Hepatocyte (in vitro differentiated cells): Measurements from ENCODE around the gene CD300A. TPM values are rescaled to one million over a fixed set of nuclear protein-coding genes. Genes with fewer than 3 reads are reported as not detected.
"Not testable (repeated sequence)": the region's sequence is repeated elsewhere in the genome, so short reads cannot be mapped to it uniquely, and the experiment has no call there.

Experiments used
- DNase-seq: peaks from one replicate; pipeline ENCODE4 v3.0.0-alpha.2; 2016; ENCODE audit warnings: low spot score
- H2AFZ ChIP-seq: fragments of 200-600 bp; sonication (generic); 2 replicates; pipeline ENCODE4 v1.6.0; 2016; ENCODE audit warnings: antibody characterized with exemption, mild to moderate bottlenecking
- H3K27ac ChIP-seq: fragments of 200-600 bp; sonication (generic); 2 replicates; pipeline ENCODE4 v1.5.1; 2016; ENCODE audit warnings: mild to moderate bottlenecking
- H3K27me3 ChIP-seq: fragments of 200-600 bp; sonication (generic); 2 replicates; pipeline ENCODE4 v1.6.1; 2016
- H3K36me3 ChIP-seq: fragments of 200-600 bp; sonication (generic); replicated peaks from 2 replicates; pipeline ENCODE4 v1.5.1; 2016; ENCODE audit warnings: low read depth; ENCODE audit not compliant: insufficient read depth
- H3K4me1 ChIP-seq: fragments of 200-600 bp; sonication (generic); 2 replicates; pipeline ENCODE4 v1.5.1; 2016; ENCODE audit warnings: mild to moderate bottlenecking, moderate library complexity; ENCODE audit not compliant: insufficient read depth
- H3K4me2 ChIP-seq: fragments of 200-600 bp; sonication (generic); 2 replicates; pipeline ENCODE4 v1.6.0; 2016
- H3K4me3 ChIP-seq: fragments of 200-600 bp; sonication (generic); 2 replicates; pipeline ENCODE4 v1.5.1; 2016; ENCODE audit warnings: mild to moderate bottlenecking
- H3K79me2 ChIP-seq: fragments of 200-600 bp; sonication (generic); 2 replicates; pipeline ENCODE4 v1.6.0; 2017; ENCODE audit warnings: mild to moderate bottlenecking
- H3K9me2 ChIP-seq: fragments of 200-600 bp; sonication (generic); replicated peaks from 2 replicates; pipeline ENCODE4 v1.6.0; 2017; ENCODE audit warnings: mild to moderate bottlenecking; ENCODE audit not compliant: insufficient read depth
- H3K9me3 ChIP-seq: fragments of 200-600 bp; sonication (generic); 2 replicates; pipeline ENCODE4 v1.5.1; 2016; ENCODE audit warnings: low read depth, mild to moderate bottlenecking
- H4K20me1 ChIP-seq: fragments of 200-600 bp; sonication (generic); 2 replicates; pipeline ENCODE4 v1.6.0; 2016; ENCODE audit warnings: mild to moderate bottlenecking; ENCODE audit not compliant: insufficient read depth, poor library complexity, severe bottlenecking
- CTCF ChIP-seq: fragments of 200-600 bp; sonication (generic); IDR thresholded peaks from 2 replicates; pipeline ENCODE4 v1.5.1; 2016; ENCODE audit warnings: antibody characterized with exemption, mild to moderate bottlenecking; ENCODE audit not compliant: poor library complexity
- EZH2 ChIP-seq: fragments of 200-600 bp; sonication (generic); IDR thresholded peaks from 2 replicates; pipeline ENCODE4 v1.6.1; 2016; ENCODE audit warnings: antibody characterized with exemption, mild to moderate bottlenecking, borderline replicate concordance
- EZH2phosphoT487 ChIP-seq: fragments of 200-600 bp; sonication (generic); IDR thresholded peaks from one replicate; pipeline ENCODE4 v1.6.1; 2018; ENCODE audit warnings: antibody characterized with exemption, mild to moderate bottlenecking, low read depth, moderate library complexity; ENCODE audit not compliant: unreplicated experiment, severe bottlenecking
- WGBS: methylation state at CpG from one replicate; pipeline ENCODE4 v1.1.6; 2016; ENCODE audit warnings: low lambda C conversion rate; ENCODE audit errors: missing lambda C conversion rate; 5-methylcytosine and 5-hydroxymethylcytosine counted together
- polyA plus RNA-seq: library from polyadenylated mRNA; unstranded; fragments of >200 nt; fragmentation: Nextera tagmentation; extraction: Ambion mirVana; gene quantifications from 2 replicates; pipeline ENCODE4 v1.2.1, GENCODE V29; 2016
- total RNA-seq: library from RNA; depleted of rRNA; stranded (reverse); fragments of >200 nt; gene quantifications from 2 replicates; pipeline ENCODE4 v1.2.3, GENCODE V29; 2014

CD300A gene
- total and polyA plus RNA-seq, 2 experiments from 2014 or later: 0.22 to 1.1 TPM

GRCh38 chr17:74485022-74485743, 18.7 kb downstream of the CD300A start:
- Histone ChIP-seq H3K27me3 (no peaks in the 10 kb centered on the region), H3K9me2 (no peaks in the 10 kb centered on the region), H3K4me2 (no peak overlapping the region), H3K4me3 (no peak overlapping the region), H2AFZ (no peak overlapping the region), H4K20me1 (no peaks in the 10 kb centered on the region), H3K79me2 (no peaks in the 10 kb centered on the region), H3K27ac (no peak overlapping the region), H3K36me3 (no peaks in the 10 kb centered on the region), H3K4me1 (no peaks in the 10 kb centered on the region), H3K9me3 (no peaks in the 10 kb centered on the region)
- TF ChIP-seq CTCF (no peak), EZH2phosphoT487 (no peak), EZH2 (no peak)
- WGBS: 69% methylated on average over 9 of the region's 9 CpGs
- DNase-seq: no peak

GRCh38 chr17:74485841-74486240, 19.4 kb downstream of the CD300A start:
- Histone ChIP-seq H3K4me2 (no peak overlapping the region), H3K27ac (no peak overlapping the region), H3K79me2 (no peaks in the 10 kb centered on the region), H3K9me3 (no peaks in the 10 kb centered on the region), H3K4me1 (no peaks in the 10 kb centered on the region), H3K36me3 (no peaks in the 10 kb centered on the region), H3K4me3 (no peak overlapping the region), H3K27me3 (no peaks in the 10 kb centered on the region), H2AFZ (no peak overlapping the region), H3K9me2 (no peaks in the 10 kb centered on the region), H4K20me1 (no peaks in the 10 kb centered on the region)
- 84% methylated on average over 5 of the region's 5 CpGs for whole genome bisulfite sequencing
- TF ChIP-seq EZH2: no peak
- TF ChIP-seq CTCF: no peak
- DNase-seq: no peak

- H2AFZ ChIP-seq, H3K4me1 ChIP-seq, H3K36me3 ChIP-seq, H3K27ac ChIP-seq, H3K79me2 ChIP-seq, H3K4me3 ChIP-seq, DNase-seq, H3K9me2 ChIP-seq, H3K9me3 ChIP-seq, H3K4me2 ChIP-seq, H3K27me3 ChIP-seq, H4K20me1 ChIP-seq: not testable (repeated sequence)
- WGBS: 95% methylated on average over 4 of the region's 4 CpGs
Measured at GRCh38 chr17:74488276-74488675, 21.8 kb downstream of the CD300A start.

GRCh38 chr17:74490716-74491115, 24.3 kb downstream of the CD300A start:
- no peaks in the 10 kb centered on the region for H4K20me1 ChIP-seq
- H3K79me2 ChIP-seq: no peaks in the 10 kb centered on the region
- H3K9me2 ChIP-seq: no peaks in the 10 kb centered on the region
- no peaks in the 10 kb centered on the region for H3K4me1 ChIP-seq
- H3K9me3 ChIP-seq: no peaks in the 10 kb centered on the region
- TF ChIP-seq EZH2phosphoT487 (no peak), CTCF (no peak), EZH2 (no peak)
- no peaks in the 10 kb centered on the region for H3K27me3 ChIP-seq
- no peak for DNase-seq
- 86% methylated on average over 9 of the region's 9 CpGs for WGBS
- no peaks in the 10 kb centered on the region for H3K36me3 ChIP-seq
- H3K4me3 ChIP-seq: no peak overlapping the region
- H3K27ac ChIP-seq: no peak overlapping the region
- H2AFZ ChIP-seq: no peak overlapping the region
- H3K4me2 ChIP-seq: no peak overlapping the region
